Loucy (cell line): ENCODE results near the gene TUBB6.

Experiments
- H2AFZ ChIP-seq: fragments of 200-600 bp; sonication (generic); 2 replicates; pipeline ENCODE4 v1.6.0; 2016; ENCODE audit warnings: antibody characterized with exemption, mild to moderate bottlenecking, low read length, moderate library complexity
- H3F3A ChIP-seq: fragments of 200-600 bp; 2 replicates; pipeline ENCODE4 v1.6.0; 2016; ENCODE audit warnings: antibody characterized with exemption, low read depth, mild to moderate bottlenecking
- H3K27me3 ChIP-seq: fragments of 200-600 bp; sonication (generic); 2 replicates; pipeline ENCODE4 v1.6.1; 2014; ENCODE audit warnings: low read length, mild to moderate bottlenecking; ENCODE audit not compliant: insufficient read depth, poor library complexity, severe bottlenecking
- H3K36me3 ChIP-seq: fragments of 200-600 bp; sonication (generic); 2 replicates; pipeline ENCODE4 v1.6.1; 2016; ENCODE audit warnings: low read length; ENCODE audit not compliant: insufficient read depth
- H3K4me1 ChIP-seq: fragments of 200-600 bp; sonication (generic); 2 replicates; pipeline ENCODE4 v1.5.1; 2014; ENCODE audit warnings: low read length, mild to moderate bottlenecking; ENCODE audit not compliant: insufficient read depth, poor library complexity, severe bottlenecking
- H3K4me2 ChIP-seq: fragments of 200-600 bp; sonication (generic); 2 replicates; pipeline ENCODE4 v1.6.0; 2014; ENCODE audit warnings: antibody characterized with exemption, low read length, low read depth, mild to moderate bottlenecking; ENCODE audit not compliant: poor library complexity, severe bottlenecking
- H3K4me3 ChIP-seq: fragments of 200-600 bp; sonication (generic); 2 replicates; pipeline ENCODE4 v1.5.1; 2014; ENCODE audit warnings: low read length, mild to moderate bottlenecking, mixed read lengths; ENCODE audit not compliant: poor library complexity, severe bottlenecking
- H3K79me2 ChIP-seq: fragments of 200-600 bp; sonication (generic); 2 replicates; pipeline ENCODE4 v1.6.1; 2014; ENCODE audit warnings: low read length; ENCODE audit not compliant: insufficient read depth
- H3K9ac ChIP-seq: fragments of 200-600 bp; sonication (generic); 2 replicates; pipeline ENCODE4 v1.6.0; 2014; ENCODE audit warnings: mild to moderate bottlenecking, low read depth, low read length, moderate library complexity; ENCODE audit not compliant: poor library complexity, severe bottlenecking
- H3K9me2 ChIP-seq: fragments of 200-600 bp; sonication (generic); replicated peaks from 2 replicates; pipeline ENCODE4 v1.6.1; 2016; ENCODE audit warnings: low read depth, low read length, mixed read lengths
- H3K9me3 ChIP-seq: fragments of 200-600 bp; sonication (generic); 2 replicates; pipeline ENCODE4 v1.6.1; 2014; ENCODE audit warnings: mild to moderate bottlenecking, antibody characterized with exemption, low read length, low read depth; ENCODE audit not compliant: insufficient read depth
- H4K20me1 ChIP-seq: fragments of 200-600 bp; sonication (generic); 2 replicates; pipeline ENCODE4 v1.6.0; 2014; ENCODE audit warnings: antibody characterized with exemption, low read length, mild to moderate bottlenecking; ENCODE audit not compliant: insufficient read depth, poor library complexity, severe bottlenecking
- EZH2phosphoT487 ChIP-seq: fragments of 200-600 bp; IDR thresholded peaks from 2 replicates; pipeline ENCODE4 v1.6.1; 2018; ENCODE audit warnings: antibody characterized with exemption, mild to moderate bottlenecking, moderate library complexity, borderline replicate concordance
- TF ChIP-seq, protein P1 (sequence below): fragments of 200-600 bp; sonication (generic); conservative IDR thresholded peaks from 2 replicates; pipeline ENCODE4 v1.5.1; 2014; ENCODE audit warnings: mild to moderate bottlenecking, antibody characterized with exemption, low read length

Gene TUBB6

DNA sequence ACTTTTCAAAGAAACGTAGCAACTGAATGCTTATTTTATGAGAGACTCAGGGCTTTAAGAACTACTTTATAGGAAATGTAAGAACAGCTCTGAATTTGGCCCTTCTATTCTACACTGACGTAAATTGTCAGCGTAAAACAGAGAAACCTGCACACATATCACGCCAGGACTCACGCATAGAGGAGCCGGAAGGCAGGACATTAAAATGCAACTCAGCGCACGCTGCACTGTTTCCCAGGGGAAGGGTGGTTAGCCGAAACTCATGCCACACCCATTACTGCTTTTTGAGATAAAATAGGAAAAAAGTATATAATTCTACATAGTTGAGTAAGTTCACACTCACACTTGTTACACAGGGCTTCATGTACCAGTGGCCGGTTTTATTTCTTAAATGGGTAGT is 7.4 kb downstream of the TUBB6 start:
- no peaks in the 10 kb centered on the region for H4K20me1 ChIP-seq
- no peak overlapping the region for H3K4me3 ChIP-seq
- H3K79me2 ChIP-seq, result no peaks in the 10 kb centered on the region
- no peak overlapping the region for H3K4me2 ChIP-seq
- no peak overlapping the region for H3K9ac ChIP-seq
- TF ChIP-seq EZH2phosphoT487, result no peak
- peaks cover 5% of the 10 kb centered on the region; the same call in 1 of the 2 replicates for H3K9me3 ChIP-seq
- no peaks in the 10 kb centered on the region for H3K36me3 ChIP-seq
- H2AFZ ChIP-seq, result no peak overlapping the region
- no peaks in the 10 kb centered on the region for H3F3A ChIP-seq
- no peaks in the 10 kb centered on the region for H3K9me2 ChIP-seq
- no peaks in the 10 kb centered on the region for H3K27me3 ChIP-seq
- no peaks in the 10 kb centered on the region for H3K4me1 ChIP-seq

DNA sequence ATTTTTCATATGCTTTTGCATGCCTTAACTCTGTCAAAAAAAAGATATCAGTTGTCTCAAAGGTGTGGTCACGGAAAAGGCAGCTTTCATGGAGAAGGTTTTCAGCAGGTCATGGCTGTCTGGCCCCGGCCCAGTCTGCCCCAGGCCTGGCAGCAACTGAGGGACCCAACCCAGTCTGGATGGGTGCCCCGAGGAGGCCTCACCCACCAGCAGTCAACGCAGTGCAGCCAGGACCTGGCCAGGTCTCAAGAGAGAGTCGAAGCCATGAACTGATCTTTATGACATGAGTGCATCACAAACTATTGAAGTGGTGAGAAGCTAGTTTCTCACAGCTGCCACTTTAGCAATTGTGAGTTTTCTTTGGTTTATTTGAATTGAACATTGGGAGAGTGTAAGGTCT is 7.9 kb downstream of the TUBB6 start:
- no peaks in the 10 kb centered on the region for H4K20me1 ChIP-seq
- no peak for TF ChIP-seq EZH2phosphoT487
- TF ChIP-seq, protein P1, sequence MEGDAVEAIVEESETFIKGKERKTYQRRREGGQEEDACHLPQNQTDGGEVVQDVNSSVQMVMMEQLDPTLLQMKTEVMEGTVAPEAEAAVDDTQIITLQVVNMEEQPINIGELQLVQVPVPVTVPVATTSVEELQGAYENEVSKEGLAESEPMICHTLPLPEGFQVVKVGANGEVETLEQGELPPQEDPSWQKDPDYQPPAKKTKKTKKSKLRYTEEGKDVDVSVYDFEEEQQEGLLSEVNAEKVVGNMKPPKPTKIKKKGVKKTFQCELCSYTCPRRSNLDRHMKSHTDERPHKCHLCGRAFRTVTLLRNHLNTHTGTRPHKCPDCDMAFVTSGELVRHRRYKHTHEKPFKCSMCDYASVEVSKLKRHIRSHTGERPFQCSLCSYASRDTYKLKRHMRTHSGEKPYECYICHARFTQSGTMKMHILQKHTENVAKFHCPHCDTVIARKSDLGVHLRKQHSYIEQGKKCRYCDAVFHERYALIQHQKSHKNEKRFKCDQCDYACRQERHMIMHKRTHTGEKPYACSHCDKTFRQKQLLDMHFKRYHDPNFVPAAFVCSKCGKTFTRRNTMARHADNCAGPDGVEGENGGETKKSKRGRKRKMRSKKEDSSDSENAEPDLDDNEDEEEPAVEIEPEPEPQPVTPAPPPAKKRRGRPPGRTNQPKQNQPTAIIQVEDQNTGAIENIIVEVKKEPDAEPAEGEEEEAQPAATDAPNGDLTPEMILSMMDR, result no peak
- H3K9ac ChIP-seq, result no peak overlapping the region
- H2AFZ ChIP-seq, result no peak overlapping the region
- H3K9me2 ChIP-seq, result no peaks in the 10 kb centered on the region
- no peaks in the 10 kb centered on the region for H3K36me3 ChIP-seq
- no peak overlapping the region for H3K4me3 ChIP-seq
- peaks cover 3% of the 10 kb centered on the region; the same call in 1 of the 2 replicates for H3K9me3 ChIP-seq
- H3F3A ChIP-seq, result no peaks in the 10 kb centered on the region
- no peaks in the 10 kb centered on the region for H3K79me2 ChIP-seq
- H3K4me2 ChIP-seq, result no peak overlapping the region
- H3K4me1 ChIP-seq, result no peaks in the 10 kb centered on the region
- H3K27me3 ChIP-seq, result no peaks in the 10 kb centered on the region

GRCh38 chr18:12317664-12318333 is 9.8 kb downstream of the TUBB6 start:
- Histone ChIP-seq H2AFZ (no peak overlapping the region), H3K9ac (no peak overlapping the region), H3K79me2 (no peaks in the 10 kb centered on the region), H3K4me3 (no peak overlapping the region), H3K4me2 (no peak overlapping the region), H3K4me1 (no peaks in the 10 kb centered on the region), H3K36me3 (no peaks in the 10 kb centered on the region), H3K27me3 (no peaks in the 10 kb centered on the region), H3K9me3 (no peaks in the 10 kb centered on the region; the same call in 1 of the 2 replicates), H4K20me1 (no peaks in the 10 kb centered on the region), H3F3A (no peaks in the 10 kb centered on the region), H3K9me2 (no peaks in the 10 kb centered on the region)
- TF ChIP-seq, protein P1, result no peak
- TF ChIP-seq EZH2phosphoT487, result no peak

- Histone ChIP-seq H3K79me2 (no peaks in the 10 kb centered on the region), H3K36me3 (no peaks in the 10 kb centered on the region), H3K4me3 (no peak overlapping the region), H4K20me1 (no peaks in the 10 kb centered on the region), H3K27me3 (no peaks in the 10 kb centered on the region), H3F3A (no peaks in the 10 kb centered on the region), H3K9me2 (no peaks in the 10 kb centered on the region), H2AFZ (no peak overlapping the region), H3K9me3 (no peaks in the 10 kb centered on the region), H3K4me1 (no peaks in the 10 kb centered on the region), H3K4me2 (no peak overlapping the region), H3K9ac (no peak overlapping the region)
- TF ChIP-seq EZH2phosphoT487, result no peak
- TF ChIP-seq, protein P1, result no peak
Measured at GRCh38 chr18:12318334-12318697, 10.3 kb downstream of the TUBB6 start.
